Muscle of leg (tissue), 11 donors: ENCODE results near the gene PHEX. TPM values are rescaled to one million over a fixed set of nuclear protein-coding genes. Genes with fewer than 3 reads are reported as not detected.
A peak's percentile ranks its signal among the peaks of the same experiment; 100 is the strongest.

ENCODE experiments used
- DNase-seq: peaks from one replicate; pipeline ENCODE4 v3.0.0; 2013
- H3K27ac ChIP-seq: one replicate; pipeline ENCODE4 v1.5.1; 2013; ENCODE audit warnings: mild to moderate bottlenecking, low read length, control low read depth
- H3K27me3 ChIP-seq: one replicate; pipeline ENCODE4 v1.6.1; 2013; ENCODE audit warnings: low read length; ENCODE audit not compliant: control insufficient read depth, insufficient read depth
- H3K36me3 ChIP-seq: one replicate; pipeline ENCODE4 v1.6.1; 2013; ENCODE audit warnings: low read length; ENCODE audit not compliant: control insufficient read depth, insufficient read depth
- H3K4me1 ChIP-seq: one replicate; pipeline ENCODE4 v1.6.1; 2013; ENCODE audit warnings: low read length; ENCODE audit not compliant: control insufficient read depth, insufficient read depth
- H3K4me3 ChIP-seq: one replicate; pipeline ENCODE4 v1.5.1; 2013; ENCODE audit warnings: low read length, control low read depth
- H3K9me3 ChIP-seq: replicated peaks from 2 replicates; pipeline ENCODE4 v1.6.1; 2013; ENCODE audit warnings: low read depth, low read length; ENCODE audit not compliant: control insufficient read depth
- WGBS: methylation state at CpG from one replicate; pipeline ENCODE4 v1.1.5; 2013; ENCODE audit warnings: missing lambda C conversion rate; ENCODE audit not compliant: insufficient coverage; 5-methylcytosine and 5-hydroxymethylcytosine counted together
- polyA plus RNA-seq, 8 donors: library from polyadenylated mRNA; unstranded; fragments of 120-200 nt; gene quantifications; one replicate each; pipeline versions ENCODE4 v1.2.1 to v1.2.3, GENCODE V29; 2013; ENCODE audit warnings: inconsistent platforms in 1 of 8, low replicate concordance in 1 of 8; ENCODE audit not compliant: insufficient read length in 8 of 8, insufficient read depth in 1 of 8
- total RNA-seq: library from RNA; stranded (reverse); fragments of 120-200 nt; gene quantifications from one replicate; pipeline ENCODE4 v1.2.4, GENCODE V29; 2013

The PHEX gene
- total and polyA plus RNA-seq, 9 donors, result 1.9 to 5.3 (median 4.5) TPM

GRCh38 chrX:22037911-22038537 lies 5.9 kb downstream of the PHEX start:
- Histone ChIP-seq H3K27ac (peak overlapping the region; percentile 20), H3K4me3 (no peak overlapping the region), H3K36me3 (no peaks in the 10 kb centered on the region), H3K4me1 (no peaks in the 10 kb centered on the region), H3K27me3 (peaks cover 19% of the 10 kb centered on the region), H3K9me3 (no peaks in the 10 kb centered on the region)
- WGBS, result 68% methylated on average over 11 of the region's 13 CpGs
- DNase-seq, result peak; percentile 44

DNA sequence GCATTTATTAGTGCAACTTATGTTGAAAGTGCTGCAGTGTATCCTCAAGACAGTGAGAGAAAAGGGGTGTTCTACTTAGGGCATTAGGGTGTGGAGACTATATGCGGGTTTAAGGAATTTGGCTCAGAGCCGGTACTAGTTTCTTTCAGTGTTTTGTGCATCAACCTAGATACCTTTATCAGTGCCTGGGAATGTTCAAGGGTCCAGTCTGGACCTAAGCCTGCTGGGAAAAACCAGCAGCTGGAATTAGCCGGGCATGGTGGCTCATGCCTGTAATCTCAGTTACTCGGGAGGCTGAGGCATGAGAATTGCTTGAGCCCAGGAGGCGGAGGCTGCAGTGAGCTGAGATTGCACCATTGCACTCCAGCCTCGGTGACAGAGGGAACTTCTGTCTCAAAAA lies 7.4 kb downstream of the PHEX start:
- no peaks in the 10 kb centered on the region for H3K4me1 ChIP-seq
- WGBS, result 81% methylated on average over 5 of the region's 6 CpGs
- no peak overlapping the region for H3K27ac ChIP-seq
- no peak for DNase-seq
- H3K4me3 ChIP-seq, result no peak overlapping the region
- no peaks in the 10 kb centered on the region for H3K9me3 ChIP-seq
- no peaks in the 10 kb centered on the region for H3K36me3 ChIP-seq
- H3K27me3 ChIP-seq, result peaks cover 23% of the 10 kb centered on the region

DNA sequence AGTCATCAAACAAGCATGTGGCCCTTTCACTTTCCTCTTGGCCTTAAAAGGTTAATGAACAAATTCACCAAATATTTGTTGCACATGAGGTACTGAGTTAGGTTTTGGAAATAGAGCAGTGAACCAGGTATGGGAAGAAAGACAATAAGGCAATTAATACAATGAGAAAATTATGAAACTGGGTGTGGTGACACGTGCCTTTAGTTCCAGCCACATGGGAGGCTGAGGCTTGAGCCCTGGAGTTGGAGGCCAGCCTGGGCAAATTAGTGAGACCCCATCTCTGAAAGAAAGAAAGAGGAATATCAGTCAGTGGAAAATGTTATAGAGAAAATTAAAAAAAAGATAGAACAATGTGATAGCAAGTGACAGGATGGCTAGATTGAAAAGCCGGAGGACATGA lies 8.1 kb downstream of the PHEX start:
- H3K36me3 ChIP-seq, result no peaks in the 10 kb centered on the region
- no peak for DNase-seq
- WGBS, result 75% methylated on average over 2 of the region's 2 CpGs
- H3K9me3 ChIP-seq, result no peaks in the 10 kb centered on the region
- no peaks in the 10 kb centered on the region for H3K4me1 ChIP-seq
- no peak overlapping the region for H3K4me3 ChIP-seq
- peaks cover 23% of the 10 kb centered on the region for H3K27me3 ChIP-seq
- no peak overlapping the region for H3K27ac ChIP-seq

- no peak overlapping the region for H3K4me3 ChIP-seq
These were observed 9.9 kb downstream of the PHEX start for GRCh38 chrX:22041907-22042530.

GRCh38 chrX:22043872-22044271 lies 11.7 kb downstream of the PHEX start:
- peaks cover 23% of the 10 kb centered on the region for H3K27me3 ChIP-seq
- no peak overlapping the region for H3K4me3 ChIP-seq
- DNase-seq, result no peak
- no peak overlapping the region for H3K27ac ChIP-seq
- no peaks in the 10 kb centered on the region for H3K36me3 ChIP-seq
- 39% methylated on average over 2 of the region's 4 CpGs for WGBS
- no peaks in the 10 kb centered on the region for H3K9me3 ChIP-seq
- H3K4me1 ChIP-seq, result no peaks in the 10 kb centered on the region

More at GRCh38 chrX:22041907-22042530, 9.9 kb downstream of the PHEX start:
- H3K36me3 ChIP-seq, result no peaks in the 10 kb centered on the region
- H3K27me3 ChIP-seq, result peaks cover 29% of the 10 kb centered on the region
- H3K9me3 ChIP-seq, result no peaks in the 10 kb centered on the region
- WGBS, result 57% methylated on average over 9 of the region's 11 CpGs
- H3K4me1 ChIP-seq, result no peaks in the 10 kb centered on the region
- peak; percentile 49 for DNase-seq
- H3K27ac ChIP-seq, result no peak overlapping the region

DNA sequence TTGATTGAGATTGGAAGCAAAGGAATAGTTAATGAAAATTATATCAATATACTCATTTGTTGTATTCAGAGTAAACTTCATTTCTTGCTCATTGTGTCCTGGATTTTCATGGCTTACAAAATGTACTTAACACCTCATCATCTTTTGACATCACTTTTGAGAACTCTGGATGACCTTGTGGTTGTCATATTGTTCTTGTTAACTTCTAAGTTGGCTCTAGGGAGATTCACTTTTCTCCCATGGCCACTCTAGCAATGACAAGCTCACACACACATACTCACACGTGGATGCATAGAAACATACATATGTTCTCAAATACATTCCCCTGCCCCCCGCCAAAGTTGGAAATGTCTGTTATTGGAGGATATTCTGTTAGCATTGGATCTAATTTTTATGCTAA lies 15.3 kb downstream of the PHEX start:
- H3K4me1 ChIP-seq, result no peaks in the 10 kb centered on the region
- no peaks in the 10 kb centered on the region for H3K36me3 ChIP-seq
- no peaks in the 10 kb centered on the region for H3K9me3 ChIP-seq
- DNase-seq, result peak; percentile 91
- H3K27me3 ChIP-seq, result peaks cover 16% of the 10 kb centered on the region
- no peak overlapping the region for H3K4me3 ChIP-seq
- no peak overlapping the region for H3K27ac ChIP-seq
- WGBS, result no CpG with 5 or more reads among the region's 2 CpGs

DNA sequence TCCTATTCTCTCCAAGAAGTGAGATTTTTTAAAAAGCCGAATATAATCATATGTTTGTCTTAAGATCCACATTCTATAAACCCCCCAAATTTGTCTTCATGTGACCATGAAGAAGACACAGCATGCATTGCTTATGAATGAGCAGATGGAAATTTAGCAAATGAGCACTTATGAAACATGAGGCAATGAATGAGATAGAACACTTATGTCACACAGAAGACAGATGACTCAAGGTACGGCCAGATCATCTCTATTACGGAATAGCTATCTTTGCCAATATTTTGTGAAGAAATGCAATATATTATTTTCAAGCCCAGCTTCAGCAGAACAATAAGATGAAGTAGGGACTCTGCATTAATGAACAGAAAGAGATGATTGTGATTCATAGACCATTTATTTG lies 21.4 kb downstream of the PHEX start:
- WGBS, result no CpG with 5 or more reads among the region's 3 CpGs
- H3K4me1 ChIP-seq, result no peaks in the 10 kb centered on the region
- DNase-seq, result peak; percentile 31
- H3K27me3 ChIP-seq, result peaks cover 11% of the 10 kb centered on the region
- H3K4me3 ChIP-seq, result no peak overlapping the region
- H3K36me3 ChIP-seq, result no peaks in the 10 kb centered on the region
- no peak overlapping the region for H3K27ac ChIP-seq
- no peaks in the 10 kb centered on the region for H3K9me3 ChIP-seq

- 60% methylated on average over 1 of the region's 2 CpGs for WGBS
- DNase-seq, result no peak
- no peak overlapping the region for H3K27ac ChIP-seq
- H3K4me1 ChIP-seq, result no peaks in the 10 kb centered on the region
- no peaks in the 10 kb centered on the region for H3K36me3 ChIP-seq
- H3K27me3 ChIP-seq, result peaks cover 11% of the 10 kb centered on the region
- H3K4me3 ChIP-seq, result no peak overlapping the region
- H3K9me3 ChIP-seq, result no peaks in the 10 kb centered on the region
These were observed 24.1 kb downstream of the PHEX start for GRCh38 chrX:22056235-22056634.

GRCh38 chrX:22057667-22058066 lies 25.5 kb downstream of the PHEX start:
- no peaks in the 10 kb centered on the region for H3K36me3 ChIP-seq
- H3K27ac ChIP-seq, result no peak overlapping the region
- no peaks in the 10 kb centered on the region for H3K9me3 ChIP-seq
- no peaks in the 10 kb centered on the region for H3K4me1 ChIP-seq
- no peak for DNase-seq
- H3K4me3 ChIP-seq, result no peak overlapping the region
- H3K27me3 ChIP-seq, result peaks cover 9% of the 10 kb centered on the region
- WGBS, result 67% methylated on average over 1 of the region's 3 CpGs

- peaks cover 12% of the 10 kb centered on the region for H3K27me3 ChIP-seq
- no CpG with 5 or more reads among the region's 1 CpG for WGBS
- H3K36me3 ChIP-seq, result no peaks in the 10 kb centered on the region
- no peaks in the 10 kb centered on the region for H3K4me1 ChIP-seq
- H3K4me3 ChIP-seq, result no peak overlapping the region
- H3K27ac ChIP-seq, result no peak overlapping the region
- DNase-seq, result no peak
- no peaks in the 10 kb centered on the region for H3K9me3 ChIP-seq
These were observed 27.6 kb downstream of the PHEX start for GRCh38 chrX:22059775-22060174.
